WTC11 (cell line): Measurements from ENCODE around the gene DPEP2. TPM values are rescaled to one million over a fixed set of nuclear protein-coding genes. Genes with fewer than 3 reads are reported as not detected.

Source experiments
- ATAC-seq: fragments of 200-7000 bp; cut with Tn5 transposase; 2 replicates; pipeline ENCODE4 v1.10.0; 2021; ENCODE audit warnings: mild to moderate bottlenecking, moderate library complexity
- CTCF ChIA-PET: fragments of 300-600 bp; sonication (Branson Sonifier 250); formaldehyde crosslinking; loops from one replicate; lab custom pipeline; 2021; ENCODE audit warnings: antibody characterized with exemption; lab: Charles Lee
- POLR2A ChIA-PET: fragments of 350-600 bp; sonication (Branson Sonifier 250); formaldehyde crosslinking; loops from one replicate; lab custom pipeline; 2021; ENCODE audit warnings: antibody characterized with exemption; lab: Charles Lee
- DNase-seq: peaks from one replicate; pipeline ENCODE4 v3.0.0; 2021; ENCODE audit warnings: low spot score
- H3K27ac Mint-ChIP-seq: 2 replicates; pipeline ENCODE4 v1.8.0; 2021; ENCODE audit warnings: mixed read lengths
- H3K27me3 Mint-ChIP-seq: 2 replicates; pipeline ENCODE4 v1.8.0; 2021; ENCODE audit warnings: low read depth, mild to moderate bottlenecking, moderate library complexity, mixed read lengths
- H3K36me3 Mint-ChIP-seq: 2 replicates; pipeline ENCODE4 v1.8.0; 2021; ENCODE audit warnings: mixed read lengths
- H3K4me1 Mint-ChIP-seq: 2 replicates; pipeline ENCODE4 v1.8.0; 2022; ENCODE audit warnings: mixed read lengths
- H3K4me3 Mint-ChIP-seq: 2 replicates; pipeline ENCODE4 v1.8.0; 2021; ENCODE audit warnings: mild to moderate bottlenecking, moderate library complexity, mixed read lengths
- H3K9me3 Mint-ChIP-seq: 2 replicates; pipeline ENCODE4 v1.8.0; 2021; ENCODE audit warnings: mixed read lengths
- ATF3 ChIP-seq: sonication (generic); formaldehyde crosslinking; conservative IDR thresholded peaks from 2 replicates; pipeline ENCODE4 v1.8.1; 2022; ENCODE audit warnings: mild to moderate bottlenecking, missing genetic modification reagents
- CREB1 ChIP-seq: sonication (generic); formaldehyde crosslinking; IDR thresholded peaks from 2 replicates; pipeline ENCODE4 v1.8.0; 2023; ENCODE audit warnings: mild to moderate bottlenecking, missing genetic modification reagents
- HMGA2 ChIP-seq: fragments of 250-450 bp; sonication (Bioruptor Pico); IDR thresholded peaks from 2 replicates; pipeline ENCODE4 v1.4.0; 2021; ENCODE audit warnings: mild to moderate bottlenecking, moderate library complexity
- HMGXB4 ChIP-seq: sonication (generic); formaldehyde crosslinking; IDR thresholded peaks from 2 replicates; pipeline ENCODE4 v1.8.1; 2023; ENCODE audit warnings: mild to moderate bottlenecking, moderate library complexity, missing genetic modification reagents
- JUN ChIP-seq: sonication (generic); formaldehyde crosslinking; IDR thresholded peaks from 2 replicates; pipeline ENCODE4 v1.8.0; 2023; ENCODE audit warnings: mild to moderate bottlenecking, missing genetic modification reagents
- KAT7 ChIP-seq: sonication (generic); formaldehyde crosslinking; IDR thresholded peaks from 2 replicates; pipeline ENCODE4 v1.8.1; 2023; ENCODE audit warnings: missing genetic modification reagents, mild to moderate bottlenecking, borderline replicate concordance
- RORB ChIP-seq: fragments of 250-450 bp; sonication (Bioruptor Pico); IDR thresholded peaks from 2 replicates; pipeline ENCODE4 v1.9.0; 2021; ENCODE audit warnings: mild to moderate bottlenecking
- SP1 ChIP-seq: sonication (generic); formaldehyde crosslinking; conservative IDR thresholded peaks from 2 replicates; pipeline ENCODE4 v1.8.1; 2022; ENCODE audit warnings: missing genetic modification reagents
- TEAD1 ChIP-seq: sonication (generic); formaldehyde crosslinking; IDR thresholded peaks from 2 replicates; pipeline ENCODE4 v1.8.0; 2022; ENCODE audit warnings: mild to moderate bottlenecking, missing genetic modification reagents
- TEAD4 ChIP-seq: sonication (generic); formaldehyde crosslinking; IDR thresholded peaks from 2 replicates; pipeline ENCODE4 v1.8.0; 2022; ENCODE audit warnings: mild to moderate bottlenecking, missing genetic modification reagents
- ZMAT4 ChIP-seq: fragments of 250-450 bp; sonication (Bioruptor Pico); IDR thresholded peaks from 2 replicates; pipeline ENCODE4 v1.9.0; 2021; ENCODE audit warnings: mild to moderate bottlenecking
- ZNF425 ChIP-seq: fragments of 250-450 bp; sonication (Bioruptor Pico); conservative IDR thresholded peaks from 2 replicates; pipeline ENCODE4 v1.9.0; 2021; ENCODE audit warnings: mild to moderate bottlenecking
- total RNA-seq: library from RNA; stranded (reverse); gene quantifications from 3 replicates; pipeline ENCODE4 v1.2.3, GENCODE V29; 2021
- TF ChIP-seq, protein P1 (sequence below): sonication (generic); formaldehyde crosslinking; IDR thresholded peaks from 2 replicates; pipeline ENCODE4 v1.8.0; 2022; ENCODE audit warnings: mild to moderate bottlenecking, missing genetic modification reagents
- TF ChIP-seq, protein P2 (sequence below): fragments of 250-450 bp; sonication (Bioruptor Pico); IDR thresholded peaks from 2 replicates; pipeline ENCODE4 v1.9.0; 2021; ENCODE audit warnings: mild to moderate bottlenecking, borderline replicate concordance
- TF ChIP-seq, protein P3 (sequence below): sonication (generic); formaldehyde crosslinking; IDR thresholded peaks from 2 replicates; pipeline ENCODE4 v1.8.0; 2022; ENCODE audit warnings: mild to moderate bottlenecking, missing genetic modification reagents
- TF ChIP-seq, protein P4 (sequence below): fragments of 250-450 bp; sonication (Bioruptor Pico); IDR thresholded peaks from 2 replicates; pipeline ENCODE4 v1.8.0; 2021; ENCODE audit warnings: mild to moderate bottlenecking
- TF ChIP-seq, protein P5 (sequence below): sonication (generic); formaldehyde crosslinking; IDR thresholded peaks from 2 replicates; pipeline ENCODE4 v1.8.1; 2023; ENCODE audit warnings: mild to moderate bottlenecking, missing genetic modification reagents

DPEP2 gene
- total RNA-seq, 1 experiment from 2014 or later: 0.13 TPM

GRCh38 chr16:67944690-67945391 lies 54.4 kb downstream of the DPEP2 start (continued):
- TF ChIP-seq ZNF425 (CRISPR knock-in tag) (no peak), ATF3 (no peak), RORB (CRISPR knock-in tag) (no peak), CREB1 (CRISPR knock-in tag) (no peak)
- TF ChIP-seq, protein P1, sequence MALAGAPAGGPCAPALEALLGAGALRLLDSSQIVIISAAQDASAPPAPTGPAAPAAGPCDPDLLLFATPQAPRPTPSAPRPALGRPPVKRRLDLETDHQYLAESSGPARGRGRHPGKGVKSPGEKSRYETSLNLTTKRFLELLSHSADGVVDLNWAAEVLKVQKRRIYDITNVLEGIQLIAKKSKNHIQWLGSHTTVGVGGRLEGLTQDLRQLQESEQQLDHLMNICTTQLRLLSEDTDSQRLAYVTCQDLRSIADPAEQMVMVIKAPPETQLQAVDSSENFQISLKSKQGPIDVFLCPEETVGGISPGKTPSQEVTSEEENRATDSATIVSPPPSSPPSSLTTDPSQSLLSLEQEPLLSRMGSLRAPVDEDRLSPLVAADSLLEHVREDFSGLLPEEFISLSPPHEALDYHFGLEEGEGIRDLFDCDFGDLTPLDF (CRISPR knock-in tag): no peak

GRCh38 chr16:67943619-67944504 lies 55.4 kb downstream of the DPEP2 start, which contains the start of gene LCAT:
LCAT (minus strand) TSS chr16:67944120; CDS start chr16:67944101, 19 bp downstream.
- Mint-ChIP-seq H3K9me3 (no peaks in the 10 kb centered on the region), H3K4me1 (0 out of 2 replicates have a peak, but pooled peaks cover 4% of the 10 kb centered on the region), H3K27me3 (no peaks in the 10 kb centered on the region), H3K4me3 (no peak within 1 kb of the TSS), H3K36me3 (peaks cover 20% of the 10 kb centered on the region), H3K27ac (no peak within 1 kb of the TSS)
- DNase-seq (no peak), ATAC-seq (peak; percentile 11)
- POLR2A ChIA-PET: no interaction called here
- CTCF ChIA-PET: interaction anchor here (0.6 to 5.4 kb wide), 14 partner anchors 9 to 294 kb away, joined by 3 to 61 read pairs (median 3); partner anchors contain the start of genes ACD, NRN1L and PARD6A
- TF ChIP-seq HMGA2 (no peak), TEAD1 (CRISPR knock-in tag) (no peak), TEAD4 (CRISPR knock-in tag) (no peak), KAT7 (no peak), SP1 (CRISPR knock-in tag) (no peak), HMGXB4 (CRISPR knock-in tag) (no peak), ZMAT4 (CRISPR knock-in tag) (no peak), JUN (no peak), CREB1 (CRISPR knock-in tag) (no peak)
- TF ChIP-seq, protein P2, sequence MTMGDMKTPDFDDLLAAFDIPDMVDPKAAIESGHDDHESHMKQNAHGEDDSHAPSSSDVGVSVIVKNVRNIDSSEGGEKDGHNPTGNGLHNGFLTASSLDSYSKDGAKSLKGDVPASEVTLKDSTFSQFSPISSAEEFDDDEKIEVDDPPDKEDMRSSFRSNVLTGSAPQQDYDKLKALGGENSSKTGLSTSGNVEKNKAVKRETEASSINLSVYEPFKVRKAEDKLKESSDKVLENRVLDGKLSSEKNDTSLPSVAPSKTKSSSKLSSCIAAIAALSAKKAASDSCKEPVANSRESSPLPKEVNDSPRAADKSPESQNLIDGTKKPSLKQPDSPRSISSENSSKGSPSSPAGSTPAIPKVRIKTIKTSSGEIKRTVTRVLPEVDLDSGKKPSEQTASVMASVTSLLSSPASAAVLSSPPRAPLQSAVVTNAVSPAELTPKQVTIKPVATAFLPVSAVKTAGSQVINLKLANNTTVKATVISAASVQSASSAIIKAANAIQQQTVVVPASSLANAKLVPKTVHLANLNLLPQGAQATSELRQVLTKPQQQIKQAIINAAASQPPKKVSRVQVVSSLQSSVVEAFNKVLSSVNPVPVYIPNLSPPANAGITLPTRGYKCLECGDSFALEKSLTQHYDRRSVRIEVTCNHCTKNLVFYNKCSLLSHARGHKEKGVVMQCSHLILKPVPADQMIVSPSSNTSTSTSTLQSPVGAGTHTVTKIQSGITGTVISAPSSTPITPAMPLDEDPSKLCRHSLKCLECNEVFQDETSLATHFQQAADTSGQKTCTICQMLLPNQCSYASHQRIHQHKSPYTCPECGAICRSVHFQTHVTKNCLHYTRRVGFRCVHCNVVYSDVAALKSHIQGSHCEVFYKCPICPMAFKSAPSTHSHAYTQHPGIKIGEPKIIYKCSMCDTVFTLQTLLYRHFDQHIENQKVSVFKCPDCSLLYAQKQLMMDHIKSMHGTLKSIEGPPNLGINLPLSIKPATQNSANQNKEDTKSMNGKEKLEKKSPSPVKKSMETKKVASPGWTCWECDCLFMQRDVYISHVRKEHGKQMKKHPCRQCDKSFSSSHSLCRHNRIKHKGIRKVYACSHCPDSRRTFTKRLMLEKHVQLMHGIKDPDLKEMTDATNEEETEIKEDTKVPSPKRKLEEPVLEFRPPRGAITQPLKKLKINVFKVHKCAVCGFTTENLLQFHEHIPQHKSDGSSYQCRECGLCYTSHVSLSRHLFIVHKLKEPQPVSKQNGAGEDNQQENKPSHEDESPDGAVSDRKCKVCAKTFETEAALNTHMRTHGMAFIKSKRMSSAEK: no peak
- TF ChIP-seq, protein P3, sequence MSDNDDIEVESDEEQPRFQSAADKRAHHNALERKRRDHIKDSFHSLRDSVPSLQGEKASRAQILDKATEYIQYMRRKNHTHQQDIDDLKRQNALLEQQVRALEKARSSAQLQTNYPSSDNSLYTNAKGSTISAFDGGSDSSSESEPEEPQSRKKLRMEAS (CRISPR knock-in tag): no peak
- TF ChIP-seq, protein P4, sequence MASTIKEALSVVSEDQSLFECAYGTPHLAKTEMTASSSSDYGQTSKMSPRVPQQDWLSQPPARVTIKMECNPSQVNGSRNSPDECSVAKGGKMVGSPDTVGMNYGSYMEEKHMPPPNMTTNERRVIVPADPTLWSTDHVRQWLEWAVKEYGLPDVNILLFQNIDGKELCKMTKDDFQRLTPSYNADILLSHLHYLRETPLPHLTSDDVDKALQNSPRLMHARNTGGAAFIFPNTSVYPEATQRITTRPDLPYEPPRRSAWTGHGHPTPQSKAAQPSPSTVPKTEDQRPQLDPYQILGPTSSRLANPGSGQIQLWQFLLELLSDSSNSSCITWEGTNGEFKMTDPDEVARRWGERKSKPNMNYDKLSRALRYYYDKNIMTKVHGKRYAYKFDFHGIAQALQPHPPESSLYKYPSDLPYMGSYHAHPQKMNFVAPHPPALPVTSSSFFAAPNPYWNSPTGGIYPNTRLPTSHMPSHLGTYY (CRISPR knock-in tag): no peak
- TF ChIP-seq, protein P5, sequence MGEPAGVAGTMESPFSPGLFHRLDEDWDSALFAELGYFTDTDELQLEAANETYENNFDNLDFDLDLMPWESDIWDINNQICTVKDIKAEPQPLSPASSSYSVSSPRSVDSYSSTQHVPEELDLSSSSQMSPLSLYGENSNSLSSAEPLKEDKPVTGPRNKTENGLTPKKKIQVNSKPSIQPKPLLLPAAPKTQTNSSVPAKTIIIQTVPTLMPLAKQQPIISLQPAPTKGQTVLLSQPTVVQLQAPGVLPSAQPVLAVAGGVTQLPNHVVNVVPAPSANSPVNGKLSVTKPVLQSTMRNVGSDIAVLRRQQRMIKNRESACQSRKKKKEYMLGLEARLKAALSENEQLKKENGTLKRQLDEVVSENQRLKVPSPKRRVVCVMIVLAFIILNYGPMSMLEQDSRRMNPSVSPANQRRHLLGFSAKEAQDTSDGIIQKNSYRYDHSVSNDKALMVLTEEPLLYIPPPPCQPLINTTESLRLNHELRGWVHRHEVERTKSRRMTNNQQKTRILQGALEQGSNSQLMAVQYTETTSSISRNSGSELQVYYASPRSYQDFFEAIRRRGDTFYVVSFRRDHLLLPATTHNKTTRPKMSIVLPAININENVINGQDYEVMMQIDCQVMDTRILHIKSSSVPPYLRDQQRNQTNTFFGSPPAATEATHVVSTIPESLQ: no peak
